OCI-LY1 (cell line): ENCODE data around the gene TGM2.

Source experiments
- H2AFZ ChIP-seq: fragments of 200-600 bp; sonication (generic), shearing (Covaris generic); 2 replicates; pipeline ENCODE4 v1.6.0; 2014; ENCODE audit warnings: antibody characterized with exemption, mild to moderate bottlenecking, low read length
- H3F3A ChIP-seq: fragments of 200-600 bp; sonication (generic), shearing (Covaris generic); 2 replicates; pipeline ENCODE4 v1.6.0; 2014; ENCODE audit warnings: mild to moderate bottlenecking, antibody characterized with exemption, low read length, moderate library complexity; ENCODE audit not compliant: insufficient read depth
- H3K27ac ChIP-seq: fragments of 200-600 bp; sonication (generic); 2 replicates; pipeline ENCODE4 v1.5.1; 2014; ENCODE audit warnings: low read length, mixed run types, mild to moderate bottlenecking, low read depth; ENCODE audit not compliant: poor library complexity, severe bottlenecking
- H3K27me3 ChIP-seq: fragments of 200-600 bp; sonication (generic); 2 replicates; pipeline ENCODE4 v1.6.0; 2014; ENCODE audit warnings: antibody characterized with exemption, mild to moderate bottlenecking, low read length, moderate library complexity; ENCODE audit not compliant: insufficient read depth
- H3K36me3 ChIP-seq: fragments of 200-600 bp; sonication (generic); 2 replicates; pipeline ENCODE4 v1.6.1; 2014; ENCODE audit warnings: mild to moderate bottlenecking, antibody characterized with exemption, low read length, moderate library complexity, mixed read lengths; ENCODE audit not compliant: insufficient read depth
- H3K4me1 ChIP-seq: fragments of 200-600 bp; sonication (generic); 2 replicates; pipeline ENCODE4 v1.5.1; 2014; ENCODE audit warnings: mild to moderate bottlenecking, low read length, moderate library complexity; ENCODE audit not compliant: insufficient read depth, severe bottlenecking
- H3K4me2 ChIP-seq: fragments of 200-600 bp; sonication (generic), shearing (Covaris generic); 2 replicates; pipeline ENCODE4 v1.6.1; 2014; ENCODE audit warnings: low read length
- H3K4me3 ChIP-seq: fragments of 200-600 bp; sonication (generic); 2 replicates; pipeline ENCODE4 v1.5.1; 2014; ENCODE audit warnings: low read length, low read depth, mild to moderate bottlenecking, mixed read lengths; ENCODE audit not compliant: poor library complexity, severe bottlenecking
- H3K79me2 ChIP-seq: fragments of 200-600 bp; shearing (Covaris generic); 2 replicates; pipeline ENCODE4 v1.6.1; 2016; ENCODE audit warnings: mixed run types, low read length, mixed read lengths; ENCODE audit not compliant: insufficient read depth
- H3K9ac ChIP-seq: fragments of 200-600 bp; sonication (generic), shearing (Covaris generic); 2 replicates; pipeline ENCODE4 v1.6.1; 2014; ENCODE audit warnings: mild to moderate bottlenecking, low read length, mixed read lengths
- H3K9me2 ChIP-seq: fragments of 200-600 bp; sonication (generic), shearing (Covaris generic); 2 replicates; pipeline ENCODE4 v1.6.1; 2014; ENCODE audit warnings: low read depth, mild to moderate bottlenecking, low read length, mixed read lengths
- H3K9me3 ChIP-seq: fragments of 200-600 bp; shearing (Covaris generic); 2 replicates; pipeline ENCODE4 v1.6.1; 2014; ENCODE audit warnings: low read length, mixed read lengths
- H4K20me1 ChIP-seq: fragments of 200-600 bp; sonication (generic), shearing (Covaris generic); 2 replicates; pipeline ENCODE4 v1.6.0; 2016; ENCODE audit warnings: mild to moderate bottlenecking, low read length; ENCODE audit not compliant: insufficient read depth
- EZH2 ChIP-seq: fragments of 200-600 bp; sonication (generic), shearing (Covaris generic); IDR thresholded peaks from 2 replicates; pipeline ENCODE4 v1.8.0; 2017; ENCODE audit warnings: borderline replicate concordance, mixed run types, mild to moderate bottlenecking, antibody characterized with exemption, low read length, moderate library complexity, mixed read lengths
- TF ChIP-seq, protein P1 (sequence below): fragments of 200-600 bp; sonication (generic), shearing (Covaris generic); IDR thresholded peaks from 2 replicates; pipeline ENCODE4 v1.5.1; 2017; ENCODE audit warnings: mild to moderate bottlenecking, antibody characterized with exemption, low read length, moderate library complexity, mixed read lengths

The TGM2 gene

DNA sequence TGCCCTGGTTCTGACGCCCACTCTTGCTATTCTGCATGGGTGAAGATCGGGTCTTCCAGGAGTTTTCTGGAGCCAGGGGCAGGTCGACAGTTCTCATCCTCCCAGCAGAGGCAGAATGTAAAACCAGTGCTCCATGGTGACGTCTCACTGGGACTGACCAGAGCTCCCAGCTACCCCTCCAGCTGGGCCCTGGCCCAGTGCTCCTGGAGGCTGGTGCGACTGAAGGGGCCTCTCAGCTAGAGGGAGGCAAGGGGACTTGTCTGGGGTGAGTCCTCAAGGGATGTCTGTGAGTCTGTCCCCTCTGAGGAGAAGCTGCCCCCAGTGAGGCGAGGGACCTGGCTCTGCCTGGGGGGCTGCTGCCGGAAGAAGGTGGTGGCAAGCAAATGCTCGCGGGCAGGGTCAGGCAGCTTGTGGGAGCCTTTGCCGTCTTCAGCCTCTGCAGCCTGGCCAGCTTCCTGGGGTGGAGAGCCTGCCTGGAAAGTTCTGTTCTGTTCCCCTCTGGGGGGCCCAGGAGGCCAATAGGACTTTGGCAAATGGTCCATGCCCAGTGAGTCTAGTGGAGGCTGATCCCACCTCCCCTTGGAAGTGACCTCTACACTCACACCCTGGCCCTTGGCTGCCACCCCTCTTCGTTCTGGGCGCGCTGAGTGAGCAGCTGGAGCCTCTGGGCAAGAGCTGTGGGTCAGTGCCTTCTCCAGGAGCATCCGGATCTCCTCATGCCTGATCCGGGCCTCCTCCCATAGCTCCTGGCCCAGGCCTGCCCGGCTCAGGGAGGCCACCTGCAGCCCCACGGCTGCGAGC lies 47.9 kb upstream of the TGM2 start:
- TF ChIP-seq, protein P1, sequence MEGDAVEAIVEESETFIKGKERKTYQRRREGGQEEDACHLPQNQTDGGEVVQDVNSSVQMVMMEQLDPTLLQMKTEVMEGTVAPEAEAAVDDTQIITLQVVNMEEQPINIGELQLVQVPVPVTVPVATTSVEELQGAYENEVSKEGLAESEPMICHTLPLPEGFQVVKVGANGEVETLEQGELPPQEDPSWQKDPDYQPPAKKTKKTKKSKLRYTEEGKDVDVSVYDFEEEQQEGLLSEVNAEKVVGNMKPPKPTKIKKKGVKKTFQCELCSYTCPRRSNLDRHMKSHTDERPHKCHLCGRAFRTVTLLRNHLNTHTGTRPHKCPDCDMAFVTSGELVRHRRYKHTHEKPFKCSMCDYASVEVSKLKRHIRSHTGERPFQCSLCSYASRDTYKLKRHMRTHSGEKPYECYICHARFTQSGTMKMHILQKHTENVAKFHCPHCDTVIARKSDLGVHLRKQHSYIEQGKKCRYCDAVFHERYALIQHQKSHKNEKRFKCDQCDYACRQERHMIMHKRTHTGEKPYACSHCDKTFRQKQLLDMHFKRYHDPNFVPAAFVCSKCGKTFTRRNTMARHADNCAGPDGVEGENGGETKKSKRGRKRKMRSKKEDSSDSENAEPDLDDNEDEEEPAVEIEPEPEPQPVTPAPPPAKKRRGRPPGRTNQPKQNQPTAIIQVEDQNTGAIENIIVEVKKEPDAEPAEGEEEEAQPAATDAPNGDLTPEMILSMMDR = no peak
- TF ChIP-seq EZH2 = no peak

DNA sequence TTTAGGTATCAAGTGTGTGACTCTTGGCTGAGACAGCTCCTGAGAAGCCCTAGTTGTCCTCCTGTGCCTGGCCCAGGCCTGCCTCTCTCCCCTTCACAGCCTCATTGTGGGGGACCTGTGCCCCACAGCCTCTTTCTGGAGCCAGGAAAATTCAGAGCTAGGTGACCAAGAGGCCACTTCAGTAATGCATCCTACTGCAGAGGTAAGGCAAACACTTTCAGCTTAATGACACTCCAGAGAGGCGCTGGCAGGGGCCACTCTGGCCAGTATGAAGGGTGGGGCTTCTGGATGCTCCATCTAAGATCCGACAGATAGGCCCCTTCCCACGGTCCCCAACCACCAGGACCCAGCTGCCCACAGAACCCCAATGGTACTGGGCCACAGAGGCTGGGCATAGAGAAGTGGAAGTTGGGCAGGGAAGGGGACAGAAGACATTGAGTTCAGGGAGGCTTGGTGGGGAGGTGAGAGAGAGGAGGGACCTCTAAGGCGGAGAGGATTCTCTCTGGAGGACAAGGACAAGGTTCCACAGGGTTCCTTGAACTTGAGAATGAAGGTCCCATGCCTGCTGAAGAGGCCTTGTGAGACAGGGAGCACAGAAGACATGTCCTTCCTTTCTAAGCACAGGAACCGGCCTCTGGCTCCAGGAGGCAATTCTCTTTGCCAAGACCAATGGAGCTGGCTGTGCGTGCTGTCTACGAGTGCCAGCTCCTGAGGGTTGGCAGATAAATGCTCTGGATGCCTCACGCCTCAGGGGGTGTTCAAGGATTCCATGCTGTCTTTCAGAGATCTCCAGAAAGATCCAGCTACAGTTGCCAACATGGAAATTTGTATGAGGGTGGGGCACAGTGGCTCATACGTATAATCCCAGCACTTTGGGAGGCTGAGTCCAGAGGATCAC lies 46.4 kb upstream of the TGM2 start:
- TF ChIP-seq EZH2 = no peak
- TF ChIP-seq, protein P1 = no peak
- Histone ChIP-seq H3K36me3 (no peaks in the 10 kb centered on the region), H3K9me2 (no peaks in the 10 kb centered on the region), H3K79me2 (no peaks in the 10 kb centered on the region), H3K9ac (no peak overlapping the region), H3K4me1 (no peaks in the 10 kb centered on the region), H3K4me3 (no peak overlapping the region), H2AFZ (no peak overlapping the region), H4K20me1 (no peaks in the 10 kb centered on the region), H3K4me2 (no peak overlapping the region), H3K27me3 (no peaks in the 10 kb centered on the region; the same call in 1 of the 2 replicates), H3K9me3 (no peaks in the 10 kb centered on the region), H3K27ac (no peak overlapping the region), H3F3A (no peaks in the 10 kb centered on the region)

More for the DNA sequence above, 47.9 kb upstream of the TGM2 start:
- Histone ChIP-seq H2AFZ (no peak overlapping the region), H3K4me1 (no peaks in the 10 kb centered on the region), H3F3A (no peaks in the 10 kb centered on the region), H3K9me3 (no peaks in the 10 kb centered on the region), H3K27me3 (no peaks in the 10 kb centered on the region; the same call in 1 of the 2 replicates), H3K9ac (no peak overlapping the region), H3K27ac (no peak overlapping the region), H3K4me2 (no peak overlapping the region), H3K9me2 (no peaks in the 10 kb centered on the region), H3K4me3 (no peak overlapping the region), H4K20me1 (no peaks in the 10 kb centered on the region), H3K79me2 (no peaks in the 10 kb centered on the region), H3K36me3 (no peaks in the 10 kb centered on the region)

DNA sequence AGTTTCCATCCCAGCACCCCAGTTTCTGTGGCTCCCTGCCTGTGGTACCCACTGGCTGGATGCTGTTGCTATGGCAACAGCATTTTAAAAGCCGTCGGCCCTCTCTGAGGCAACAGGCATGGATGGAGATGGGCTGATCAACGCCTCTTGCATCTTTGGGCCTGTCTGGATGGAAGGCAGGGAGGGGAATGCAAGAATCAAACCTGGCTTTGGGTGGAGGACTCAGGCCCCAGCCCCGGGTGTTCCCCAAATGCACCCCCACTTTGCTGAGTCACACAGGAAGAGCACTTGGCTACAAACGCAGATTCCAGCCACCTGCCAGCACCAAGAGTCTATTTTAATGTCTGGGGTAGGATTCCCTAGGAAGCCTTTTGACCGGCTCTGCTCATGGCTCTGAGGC lies 45.7 kb upstream of the TGM2 start:
- Histone ChIP-seq H3K4me1 (no peaks in the 10 kb centered on the region), H3K27me3 (no peaks in the 10 kb centered on the region; the same call in 1 of the 2 replicates), H3K4me3 (no peak overlapping the region), H3K27ac (no peak overlapping the region), H3K79me2 (no peaks in the 10 kb centered on the region), H2AFZ (no peak overlapping the region), H3K36me3 (no peaks in the 10 kb centered on the region), H3F3A (no peaks in the 10 kb centered on the region), H3K4me2 (no peak overlapping the region), H3K9me2 (no peaks in the 10 kb centered on the region), H3K9ac (no peak overlapping the region), H3K9me3 (no peaks in the 10 kb centered on the region), H4K20me1 (no peaks in the 10 kb centered on the region)
- TF ChIP-seq EZH2 = no peak
- TF ChIP-seq, protein P1 = no peak
